ENCODE measurements around the gene CST7.
"Not testable (repeated sequence)": the region's sequence is repeated elsewhere in the genome, so short reads cannot be mapped to it uniquely, and the experiment has no call there.

CST7 gene

GRCh38 chr20:24998121-24998520, 49.1 kb downstream of the CST7 start:
- H3K4me3 ChIP-seq (ENCODE audit: low read depth, low read length): no peak overlapping the region
- no peak for TF ChIP-seq CTCF (IDR thresholded peaks at IDR 0.05; ENCODE audit: low read depth, low read length)

- H3K4me3 ChIP-seq (ENCODE audit: low read depth, low read length): no peak overlapping the region
- no peak for TF ChIP-seq CTCF (IDR thresholded peaks at IDR 0.05; ENCODE audit: low read depth, low read length)
These were observed 49.8 kb downstream of the CST7 start for GRCh38 chr20:24998631-24999445.

- no peak for TF ChIP-seq CTCF (IDR thresholded peaks at IDR 0.05; ENCODE audit: low read depth, low read length)
These were observed 50.5 kb downstream of the CST7 start for GRCh38 chr20:24999568-24999967.

GRCh38 chr20:25000268-25000801, 51.3 kb downstream of the CST7 start:
- TF ChIP-seq CTCF (IDR thresholded peaks at IDR 0.05; ENCODE audit: low read depth, low read length): no peak
- no peak overlapping the region for H3K4me3 ChIP-seq (ENCODE audit: low read depth, low read length)

More at GRCh38 chr20:24999568-24999967, 50.5 kb downstream of the CST7 start:
- H3K4me3 ChIP-seq (ENCODE audit: low read depth, low read length): no peak overlapping the region

GRCh38 chr20:25001323-25001722, 52.3 kb downstream of the CST7 start:
- not testable (repeated sequence) for H3K4me3 ChIP-seq (ENCODE audit: low read depth, low read length)

GRCh38 chr20:25003002-25003401, 53.9 kb downstream of the CST7 start:
- no peak for TF ChIP-seq CTCF (IDR thresholded peaks at IDR 0.05; ENCODE audit: low read depth, low read length)
- no peak overlapping the region for H3K4me3 ChIP-seq (ENCODE audit: low read depth, low read length)

- no peak overlapping the region for H3K4me3 ChIP-seq (ENCODE audit: low read depth, low read length)
- no peak for TF ChIP-seq CTCF (IDR thresholded peaks at IDR 0.05; ENCODE audit: low read depth, low read length)
These were observed 56.2 kb downstream of the CST7 start for GRCh38 chr20:25005220-25005619.
